ENCODE results near the gene TCF4.
A peak's percentile ranks its signal among the peaks of the same experiment; 100 is the strongest.

The TCF4 gene

DNA sequence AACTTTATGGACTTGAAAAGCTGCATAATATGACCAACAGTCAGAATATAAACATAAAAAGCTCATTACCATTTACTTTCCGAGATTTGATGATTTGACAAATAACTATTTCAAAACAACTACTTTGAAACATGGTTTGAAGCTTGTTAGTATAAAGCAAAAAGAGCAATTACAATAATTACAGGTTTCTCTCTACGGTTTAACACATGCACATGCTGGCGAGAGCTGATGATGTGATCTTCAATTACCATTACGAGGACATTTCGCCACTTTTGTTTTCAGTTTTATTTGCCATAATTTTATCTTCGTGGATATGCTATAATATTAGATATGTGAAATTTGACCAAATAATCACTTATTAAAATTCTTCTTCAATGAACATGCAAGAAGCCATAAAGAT is 270.1 kb downstream of the TCF4 start:
- DNase-seq = peak; percentile 95

GRCh38 chr18:55317324-55317723 is 270.7 kb downstream of the TCF4 start:
- DNase-seq = no peak

DNA sequence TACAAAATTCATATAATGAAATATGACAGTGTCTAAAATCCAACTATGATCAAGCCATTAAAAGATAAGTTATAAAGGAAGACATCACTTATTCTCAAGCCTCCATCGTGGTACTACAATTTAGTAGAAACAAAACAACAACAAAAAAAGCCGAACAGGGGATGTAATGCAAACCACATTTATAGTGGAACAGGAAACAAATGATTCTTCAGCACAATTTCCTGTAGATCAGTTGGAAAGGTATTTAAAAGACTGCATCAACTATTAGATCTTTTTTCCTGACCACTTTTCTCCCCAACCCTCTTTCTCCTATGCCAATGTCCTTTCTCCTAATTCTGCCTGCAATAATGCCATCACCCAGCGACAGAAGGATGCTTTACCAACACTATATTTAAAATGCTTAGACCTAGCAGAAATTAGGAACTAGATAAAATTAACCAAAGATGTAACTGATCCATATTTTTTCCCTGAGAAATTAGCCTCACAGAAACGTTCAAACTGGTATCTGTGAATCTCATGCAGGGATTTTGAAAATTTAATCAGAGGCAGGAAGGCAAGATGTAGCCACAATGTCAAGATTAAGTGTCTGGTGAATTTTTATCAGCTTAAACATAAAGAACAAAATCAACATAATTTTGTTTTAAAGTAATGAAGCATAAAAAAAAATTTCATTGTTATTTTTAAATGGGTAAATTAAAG is 271.4 kb downstream of the TCF4 start:
- DNase-seq = peak; percentile 50

- DNase-seq = peak; percentile 99
Measured at GRCh38 chr18:55314615-55315237, 273.3 kb downstream of the TCF4 start.

DNA sequence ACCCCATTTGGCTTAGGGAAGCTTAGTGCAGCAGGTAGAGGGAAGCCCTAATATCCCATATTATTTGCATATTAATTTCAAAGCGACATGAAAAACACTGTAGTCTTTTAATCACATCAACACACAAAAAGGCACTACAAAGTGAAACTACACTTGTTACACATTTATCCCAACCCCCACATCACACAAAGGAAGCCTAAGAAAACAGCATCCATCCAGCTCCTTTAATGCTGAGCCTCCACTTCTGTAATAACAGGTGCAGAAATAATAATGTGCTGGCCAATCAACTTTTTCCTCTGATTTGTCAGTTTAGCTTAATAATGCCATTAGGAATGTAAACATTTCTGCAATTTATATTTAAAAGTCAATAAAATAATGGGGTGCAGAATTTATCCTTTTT is 274.0 kb downstream of the TCF4 start:
- peak; percentile 53 for DNase-seq

GRCh38 chr18:55310863-55311262 is 277.1 kb downstream of the TCF4 start:
- DNase-seq = no peak

DNA sequence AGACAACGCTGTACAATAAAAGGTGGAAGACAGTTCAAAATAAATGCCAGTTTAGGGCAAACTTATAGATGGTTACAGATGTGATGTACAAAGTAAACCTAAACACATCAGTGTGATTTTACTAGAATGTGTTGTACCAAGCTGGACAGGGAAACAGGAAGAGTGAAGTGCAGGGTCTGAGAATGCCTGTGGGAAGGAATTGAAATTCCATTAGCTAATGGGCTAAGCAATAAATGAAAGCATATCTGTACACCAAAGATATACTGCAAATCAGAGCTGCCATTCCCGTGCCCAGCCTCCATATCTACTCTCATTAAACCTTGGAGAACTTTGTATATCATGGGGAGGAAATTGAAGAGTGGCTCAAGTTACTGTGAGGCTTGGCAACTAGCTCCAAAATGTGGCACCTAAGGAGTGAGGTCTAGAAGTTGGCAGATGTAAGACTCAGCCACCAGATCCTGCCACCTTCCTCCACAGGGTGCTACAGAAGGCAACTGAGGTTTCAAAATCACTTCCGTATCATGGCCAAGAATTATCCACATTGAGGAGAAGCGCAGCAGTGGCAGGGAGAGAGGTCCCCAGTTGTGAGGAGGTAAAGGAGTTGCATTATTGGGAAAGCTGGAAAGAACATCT is 277.8 kb downstream of the TCF4 start:
- DNase-seq = no peak

DNA sequence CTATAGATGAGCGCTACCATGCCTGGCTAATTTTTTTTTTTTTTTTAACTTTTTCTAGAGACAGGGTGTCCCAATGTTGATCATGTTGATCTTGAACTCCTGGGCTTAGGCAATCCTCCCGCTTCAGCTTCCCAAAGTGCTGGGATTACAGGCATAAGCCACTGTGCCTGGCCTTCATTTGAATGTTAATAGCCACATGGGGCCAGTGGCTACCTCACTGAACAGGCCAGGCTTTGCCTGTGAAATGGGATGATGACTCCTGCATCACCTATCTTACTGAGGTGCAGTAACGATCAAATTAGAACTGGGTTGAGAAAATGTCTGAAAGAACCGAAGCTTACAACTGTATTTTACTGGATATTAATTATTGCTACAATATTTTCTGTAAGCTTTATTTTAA is 278.7 kb downstream of the TCF4 start:
- no peak for DNase-seq

DNA sequence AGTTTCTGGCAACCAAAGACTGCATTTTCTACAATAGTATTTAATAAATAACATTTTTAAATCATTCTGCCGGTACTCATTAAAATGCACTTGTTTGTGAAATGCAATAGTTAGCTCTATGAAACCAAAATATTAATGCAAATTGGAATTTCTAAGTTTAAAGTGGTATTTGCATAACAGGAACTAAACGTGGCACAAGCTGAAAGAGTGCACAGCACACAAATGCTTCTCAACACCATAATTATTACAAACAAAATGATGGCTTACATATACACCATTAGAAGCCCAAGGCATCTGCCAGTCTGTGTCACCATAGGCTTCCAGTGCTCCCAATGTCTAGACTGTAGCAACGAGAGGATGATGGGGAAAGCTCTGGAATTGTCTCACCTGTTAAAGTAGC is 280.5 kb downstream of the TCF4 start:
- peak; percentile 94 for DNase-seq

- peak; percentile 73 for DNase-seq
Measured at GRCh38 chr18:55306359-55307024, 281.5 kb downstream of the TCF4 start.

DNA sequence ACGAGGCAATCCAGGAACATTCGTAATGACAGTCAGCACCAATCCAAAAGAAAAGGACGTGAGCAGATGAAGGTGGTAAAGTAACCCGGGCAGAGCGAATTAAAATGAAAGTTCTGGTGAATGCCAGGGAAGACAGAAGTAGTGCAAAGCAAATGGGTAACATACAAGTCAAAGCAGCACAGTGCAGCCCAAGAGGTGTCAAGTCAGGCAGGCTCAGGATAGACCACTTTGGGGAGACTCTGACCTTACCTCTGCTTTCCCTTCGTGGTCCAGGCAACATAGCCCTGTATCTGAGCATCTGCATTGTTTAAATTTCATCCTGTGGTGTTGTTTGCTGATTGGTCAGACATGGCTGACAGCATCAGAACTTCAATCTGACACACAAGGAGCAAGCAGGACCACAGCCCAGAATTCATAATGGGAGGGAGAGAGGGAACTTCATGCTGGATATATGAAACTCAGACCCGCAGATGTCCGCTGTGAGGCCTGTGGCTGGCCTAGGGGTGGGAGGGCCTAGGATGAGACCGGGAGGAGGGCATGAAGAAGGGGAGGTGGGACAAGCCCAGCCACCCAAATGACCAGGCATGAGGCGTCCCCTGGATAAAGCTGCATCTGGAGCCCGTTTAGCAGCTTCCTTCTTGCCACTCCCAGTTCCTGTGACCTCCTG is 285.7 kb downstream of the TCF4 start:
- DNase-seq = no peak

DNA sequence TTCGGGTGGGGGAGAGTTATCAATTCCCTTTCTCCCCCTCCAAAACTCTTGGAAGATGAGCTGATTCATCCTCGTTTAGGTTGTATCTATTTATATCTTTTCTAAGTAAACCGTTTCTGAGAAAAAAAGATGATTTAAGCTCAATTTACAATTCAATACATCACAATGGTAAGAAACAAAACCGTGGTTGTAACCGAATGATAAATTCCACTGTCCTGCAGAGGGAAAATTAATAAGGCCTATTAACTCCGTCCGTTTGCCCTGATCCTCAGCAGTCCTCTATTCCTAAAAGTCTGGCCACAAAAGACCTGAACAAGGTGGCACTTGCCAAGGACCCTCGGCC is 286.2 kb downstream of the TCF4 start:
- DNase-seq = no peak

DNA sequence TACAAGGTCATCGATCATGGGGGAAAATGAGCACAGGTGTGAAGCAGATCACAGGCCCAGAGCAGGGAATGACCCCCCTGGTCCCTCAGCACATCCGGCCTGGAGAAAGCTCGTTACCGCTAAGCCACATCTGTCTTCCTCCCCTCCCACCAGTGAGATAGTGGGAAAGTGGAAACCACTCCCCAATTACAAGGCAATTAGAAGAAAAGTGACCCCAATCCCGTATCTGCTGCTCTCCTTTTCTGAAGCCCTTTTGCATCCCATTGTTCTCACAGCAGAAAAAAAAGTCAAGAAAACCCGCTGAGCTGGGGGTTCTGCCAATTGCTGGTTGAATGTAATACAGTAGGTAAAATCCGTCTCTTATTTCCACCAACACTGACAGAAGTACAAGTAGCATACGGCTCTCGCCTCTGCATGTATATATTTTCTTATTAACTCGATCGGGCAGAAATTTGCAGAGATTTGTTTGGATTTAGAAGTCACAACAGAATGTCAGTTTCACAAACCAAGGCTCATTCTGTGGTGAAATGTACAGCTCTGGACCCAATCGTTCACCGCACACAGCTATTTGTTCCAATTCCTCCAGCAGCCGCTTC is 287.0 kb downstream of the TCF4 start:
- peak; percentile 95 for DNase-seq

- DNase-seq = peak; percentile 98
Measured at GRCh38 chr18:55300421-55300935, 287.5 kb downstream of the TCF4 start.

DNA sequence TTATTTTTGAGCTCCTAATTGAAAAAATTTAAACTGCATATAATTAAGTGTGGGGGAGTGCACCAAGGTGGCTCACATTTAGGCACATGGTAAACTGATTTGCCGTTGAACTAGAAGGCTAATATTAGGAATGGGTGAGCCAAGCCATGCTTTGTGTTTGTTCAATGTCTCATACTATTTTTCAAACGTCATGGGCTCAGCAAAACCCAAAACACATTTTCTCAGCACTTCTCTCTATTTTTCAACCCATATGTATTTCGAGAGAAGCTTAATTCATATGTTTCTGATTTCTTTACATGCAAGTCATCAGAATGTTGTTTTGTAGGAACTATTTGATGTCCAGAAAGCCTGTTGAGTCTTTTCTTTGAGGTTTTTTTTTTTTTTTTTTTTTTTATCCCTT is 291.2 kb downstream of the TCF4 start:
- DNase-seq = no peak

GRCh38 chr18:55296115-55296514 is 291.9 kb downstream of the TCF4 start:
- DNase-seq = no peak

- no peak for DNase-seq
Measured at GRCh38 chr18:55290898-55291297, 297.1 kb downstream of the TCF4 start.

GRCh38 chr18:55289775-55290174 is 298.2 kb downstream of the TCF4 start:
- DNase-seq = no peak

DNA sequence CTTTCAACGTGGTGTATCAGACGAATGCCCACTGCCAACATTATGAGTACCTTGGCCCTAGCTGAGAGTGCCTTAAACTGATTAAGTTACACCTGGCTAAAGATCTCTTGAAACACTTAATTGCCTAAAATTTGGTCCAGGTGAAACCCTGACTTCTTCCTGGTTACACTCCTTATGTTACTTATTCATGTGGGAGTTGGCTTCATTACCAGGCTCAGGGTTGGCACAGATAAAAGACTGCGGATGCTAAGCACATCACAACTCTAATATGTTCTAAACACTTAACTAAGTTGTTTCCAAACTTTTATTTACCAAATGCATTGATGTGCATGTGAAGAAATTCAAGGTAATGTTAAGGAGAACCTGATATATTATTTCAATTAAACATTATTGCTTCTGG is 298.9 kb downstream of the TCF4 start:
- DNase-seq = peak; percentile 82

DNA sequence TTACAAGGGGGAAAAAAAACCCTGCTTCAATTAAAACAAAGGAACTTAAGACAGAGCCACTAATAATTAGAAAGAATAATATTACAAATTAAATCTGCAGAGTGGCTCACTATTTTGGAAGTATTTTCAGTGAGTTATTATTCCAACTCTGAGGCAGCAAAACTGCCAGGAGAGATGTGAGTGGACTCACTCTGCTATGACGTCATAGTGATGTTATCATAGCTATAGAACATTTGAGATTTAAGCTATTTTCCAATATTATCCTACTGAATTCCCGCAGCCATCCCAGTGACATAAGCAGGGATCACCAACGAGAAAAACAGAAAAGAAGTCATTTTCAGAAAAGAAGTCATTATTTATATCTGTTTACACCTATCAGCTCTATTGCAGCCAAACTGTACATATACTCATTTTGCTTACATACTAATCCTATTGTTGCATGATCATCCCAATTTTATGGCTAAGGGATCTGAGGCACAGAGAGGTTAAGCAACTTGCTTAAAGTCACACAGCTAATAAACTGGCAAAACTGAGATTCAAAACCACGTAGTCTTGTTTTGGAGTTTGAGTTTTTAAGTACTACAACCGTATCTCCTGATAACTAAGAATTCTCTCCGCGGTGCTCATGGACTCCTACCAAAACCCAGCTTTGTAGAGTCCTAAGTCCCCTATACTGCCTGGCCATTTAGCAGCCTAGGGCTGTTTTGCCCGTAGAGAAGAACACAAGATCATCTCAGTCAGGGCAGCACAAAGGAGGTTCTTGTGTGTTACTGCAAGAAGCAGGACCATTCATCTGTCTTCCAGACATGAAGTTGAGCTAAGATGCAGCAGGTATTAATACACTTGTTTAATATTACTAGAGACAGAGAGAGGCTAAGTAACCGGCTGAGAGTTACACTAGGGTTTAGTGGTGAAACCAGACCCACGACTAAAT is 299.8 kb downstream of the TCF4 start:
- no peak for DNase-seq

DNA sequence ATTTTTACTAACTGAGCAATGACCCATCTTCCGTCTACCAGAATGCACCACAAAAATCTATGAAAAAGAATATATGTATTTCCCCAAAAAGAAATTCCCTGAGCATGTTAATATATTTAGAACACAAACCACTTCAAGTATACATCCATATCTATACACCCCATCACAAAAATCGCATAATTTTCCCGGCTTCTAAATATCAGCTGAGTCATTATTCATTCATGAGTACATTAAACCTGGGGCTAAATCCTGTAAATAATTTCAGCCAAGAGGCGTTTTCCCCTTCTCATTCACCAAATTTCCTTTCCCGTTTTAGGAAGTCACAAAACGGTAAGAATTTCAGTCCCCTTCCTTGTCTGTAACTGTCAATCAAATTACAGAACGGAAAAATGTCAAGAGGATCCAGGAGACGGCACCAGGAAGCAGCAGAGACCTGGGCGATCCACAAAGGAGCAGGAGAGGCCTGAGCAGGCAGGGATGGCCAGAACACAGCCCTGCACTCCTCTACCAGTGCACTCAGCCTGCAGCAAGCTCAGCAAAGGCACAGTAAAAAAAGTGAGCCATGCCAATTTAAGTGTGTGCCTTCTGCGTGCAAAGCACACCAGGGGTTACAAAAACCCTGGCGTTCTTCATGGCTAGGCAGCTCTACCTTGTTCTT is 300.7 kb downstream of the TCF4 start:
- DNase-seq = peak; percentile 67
